GM12892 (cell line): ENCODE measurements around the gene RPS19BP1.

Experiments used
- DNase-seq: peaks from one replicate; pipeline ENCODE4 v3.0.0; 2011; ENCODE audit not compliant: insufficient read length
- FAIRE-seq: peaks from 2 replicates; lab custom pipeline; 2011; peaks lifted over from hg19 to GRCh38; lab: Jason Lieb, UNC
- POLR2A ChIP-seq: IDR thresholded peaks from 2 replicates; pipeline ENCODE4 v1.6.1; 2011; ENCODE audit warnings: low read depth, low read length, control low read depth
- POLR2AphosphoS5 ChIP-seq: IDR thresholded peaks from 2 replicates; pipeline ENCODE4 v1.6.1; 2011; ENCODE audit warnings: low read depth, low read length, control low read depth
- TAF1 ChIP-seq: IDR thresholded peaks from 2 replicates; pipeline ENCODE4 v1.6.1; 2011; ENCODE audit warnings: low read depth, mild to moderate bottlenecking, control low read depth, low read length, borderline replicate concordance

Gene RPS19BP1

GRCh38 chr22:39491696-39492095 is 40.9 kb downstream of the RPS19BP1 start:
- no peak for FAIRE-seq
- no peak for DNase-seq
- no peak for TF ChIP-seq TAF1
- no peak for TF ChIP-seq POLR2A
- no peak for TF ChIP-seq POLR2AphosphoS5

DNA sequence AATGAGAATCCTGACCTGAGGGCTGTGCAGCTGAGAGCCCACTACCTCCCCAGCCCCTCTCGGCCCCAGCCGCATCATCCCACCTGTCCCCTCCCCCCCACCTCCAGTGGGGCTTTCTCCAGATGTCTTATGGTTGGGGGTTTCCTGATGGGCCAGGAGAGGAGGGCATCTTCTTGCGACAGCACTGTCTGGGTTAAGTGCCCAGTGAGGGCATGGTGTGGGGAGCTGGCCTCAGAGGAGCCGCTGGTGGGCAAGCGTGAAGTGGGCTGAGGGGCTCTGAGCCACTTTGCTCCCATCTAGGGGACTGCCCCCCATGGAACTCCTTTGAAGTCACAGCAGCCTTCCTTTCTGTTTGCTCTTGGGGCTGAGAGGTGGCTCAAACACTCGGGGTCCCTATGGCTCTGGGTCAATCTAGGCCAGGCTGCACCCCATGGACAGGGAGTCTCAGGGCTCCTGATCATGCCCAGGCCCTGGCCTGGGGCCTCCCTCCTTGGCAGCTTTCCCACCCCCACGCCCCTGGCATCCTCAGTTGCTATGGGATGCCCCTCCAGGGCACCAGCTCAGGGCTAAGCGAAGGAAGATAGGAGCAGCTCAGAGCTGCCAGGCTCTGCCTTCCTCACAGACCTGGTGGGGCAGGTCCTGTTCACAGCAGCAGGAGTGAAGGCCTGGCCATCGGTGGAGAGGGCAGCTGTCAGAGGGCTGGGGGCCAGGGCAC is 41.4 kb downstream of the RPS19BP1 start:
- TF ChIP-seq TAF1 (no peak), POLR2AphosphoS5 (no peak), POLR2A (no peak)

GRCh38 chr22:39490135-39490798 is 42.3 kb downstream of the RPS19BP1 start:
- DNase-seq (peak; percentile 92), FAIRE-seq (peak; percentile 95)
- no peak for TF ChIP-seq POLR2A
- TF ChIP-seq POLR2AphosphoS5: no peak
- TF ChIP-seq TAF1: no peak

More for the DNA sequence above, 41.4 kb downstream of the RPS19BP1 start:
- FAIRE-seq (no peak), DNase-seq (no peak)

DNA sequence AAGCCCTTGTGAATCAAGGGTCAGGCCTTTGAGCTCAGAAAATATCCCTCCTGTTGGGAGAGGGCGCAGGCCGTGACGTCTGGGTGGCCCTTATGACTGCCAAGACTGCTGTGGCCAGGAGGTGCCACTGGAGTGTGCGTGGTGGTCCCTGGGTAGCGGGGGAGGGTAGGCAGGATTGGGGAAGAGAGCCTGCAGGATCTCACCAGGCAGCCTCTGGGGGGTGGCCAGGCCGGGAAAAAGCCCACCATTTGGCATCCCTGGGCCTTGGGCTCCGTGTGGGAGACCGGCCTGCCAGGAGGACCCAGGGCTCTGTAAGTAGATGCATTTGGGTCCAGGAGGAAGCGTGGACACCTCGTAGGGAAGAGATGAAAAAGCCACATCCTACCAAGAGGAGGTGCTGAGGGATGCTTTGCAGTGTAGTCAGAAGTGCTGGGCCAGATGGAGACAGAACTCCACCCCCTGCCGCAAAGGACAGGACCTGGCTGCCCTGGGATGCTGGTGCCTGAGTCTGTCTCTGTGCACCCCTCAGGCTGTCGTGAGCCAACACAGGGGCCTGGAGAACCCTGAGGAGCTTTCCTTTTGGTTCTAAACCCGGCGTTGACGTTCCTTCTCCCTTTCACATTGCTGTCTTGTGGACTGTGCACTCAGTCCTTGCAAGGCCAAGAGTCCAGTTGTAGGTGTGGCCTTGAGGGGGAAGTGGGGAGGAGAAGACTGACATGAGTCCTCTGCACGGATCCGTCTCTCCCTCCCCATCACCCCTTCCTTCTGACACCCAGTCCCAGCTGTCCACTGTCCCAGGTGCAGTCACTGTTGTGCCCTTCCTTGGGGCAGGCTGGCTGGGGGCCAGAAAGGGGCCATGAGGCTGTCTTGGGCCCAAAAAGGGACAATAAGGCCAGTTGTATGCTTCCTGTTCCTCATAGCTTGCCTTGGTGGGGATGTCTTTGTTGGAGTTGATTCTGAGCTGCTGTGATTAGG is 43.2 kb downstream of the RPS19BP1 start:
- FAIRE-seq: no peak
- TF ChIP-seq POLR2AphosphoS5: no peak
- TF ChIP-seq TAF1: no peak
- TF ChIP-seq POLR2A: no peak

DNA sequence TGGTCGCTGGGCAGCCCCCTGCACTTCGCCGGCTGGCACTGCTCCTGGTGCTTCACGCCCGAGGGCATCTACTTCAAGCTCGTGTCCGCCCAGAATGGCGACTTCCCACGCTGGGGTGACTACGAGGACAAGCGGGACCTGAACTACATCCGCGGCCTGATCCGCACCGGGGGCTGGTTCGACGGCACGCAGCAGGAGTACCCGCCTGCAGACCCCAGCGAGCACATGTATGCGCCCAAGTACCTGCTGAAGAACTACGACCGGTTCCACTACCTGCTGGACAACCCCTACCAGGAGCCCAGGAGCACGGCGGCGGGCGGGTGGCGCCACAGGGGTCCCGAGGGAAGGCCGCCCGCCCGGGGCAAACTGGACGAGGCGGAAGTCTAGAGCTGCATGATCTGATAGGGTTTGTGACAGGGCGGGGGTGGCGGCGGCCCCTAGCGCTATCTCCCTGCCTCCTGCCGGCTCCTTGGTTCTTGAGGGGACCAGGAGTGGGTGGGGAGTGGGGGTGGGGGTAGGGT is 43.9 kb downstream of the RPS19BP1 start:
- DNase-seq: no peak
- TF ChIP-seq TAF1: no peak
- TF ChIP-seq POLR2AphosphoS5: no peak
- TF ChIP-seq POLR2A: no peak
- FAIRE-seq: no peak

More for the DNA sequence above, 43.2 kb downstream of the RPS19BP1 start:
- DNase-seq: no peak

DNA sequence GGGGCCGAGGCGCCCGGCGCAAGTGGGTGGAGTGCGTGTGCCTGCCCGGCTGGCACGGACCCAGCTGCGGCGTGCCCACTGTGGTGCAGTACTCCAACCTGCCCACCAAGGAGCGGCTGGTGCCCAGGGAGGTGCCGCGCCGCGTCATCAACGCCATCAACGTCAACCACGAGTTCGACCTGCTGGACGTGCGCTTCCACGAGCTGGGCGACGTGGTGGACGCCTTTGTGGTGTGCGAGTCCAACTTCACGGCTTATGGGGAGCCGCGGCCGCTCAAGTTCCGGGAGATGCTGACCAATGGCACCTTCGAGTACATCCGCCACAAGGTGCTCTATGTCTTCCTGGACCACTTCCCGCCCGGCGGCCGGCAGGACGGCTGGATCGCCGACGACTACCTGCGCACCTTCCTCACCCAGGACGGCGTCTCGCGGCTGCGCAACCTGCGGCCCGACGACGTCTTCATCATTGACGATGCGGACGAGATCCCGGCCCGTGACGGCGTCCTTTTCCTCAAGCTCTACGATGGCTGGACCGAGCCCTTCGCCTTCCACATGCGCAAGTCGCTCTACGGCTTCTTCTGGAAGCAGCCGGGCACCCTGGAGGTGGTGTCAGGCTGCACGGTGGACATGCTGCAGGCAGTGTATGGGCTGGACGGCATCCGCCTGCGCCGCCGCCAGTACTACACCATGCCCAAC is 44.6 kb downstream of the RPS19BP1 start:
- TF ChIP-seq POLR2AphosphoS5 (no peak), TAF1 (no peak), POLR2A (no peak)
- FAIRE-seq (no peak), DNase-seq (no peak)

DNA sequence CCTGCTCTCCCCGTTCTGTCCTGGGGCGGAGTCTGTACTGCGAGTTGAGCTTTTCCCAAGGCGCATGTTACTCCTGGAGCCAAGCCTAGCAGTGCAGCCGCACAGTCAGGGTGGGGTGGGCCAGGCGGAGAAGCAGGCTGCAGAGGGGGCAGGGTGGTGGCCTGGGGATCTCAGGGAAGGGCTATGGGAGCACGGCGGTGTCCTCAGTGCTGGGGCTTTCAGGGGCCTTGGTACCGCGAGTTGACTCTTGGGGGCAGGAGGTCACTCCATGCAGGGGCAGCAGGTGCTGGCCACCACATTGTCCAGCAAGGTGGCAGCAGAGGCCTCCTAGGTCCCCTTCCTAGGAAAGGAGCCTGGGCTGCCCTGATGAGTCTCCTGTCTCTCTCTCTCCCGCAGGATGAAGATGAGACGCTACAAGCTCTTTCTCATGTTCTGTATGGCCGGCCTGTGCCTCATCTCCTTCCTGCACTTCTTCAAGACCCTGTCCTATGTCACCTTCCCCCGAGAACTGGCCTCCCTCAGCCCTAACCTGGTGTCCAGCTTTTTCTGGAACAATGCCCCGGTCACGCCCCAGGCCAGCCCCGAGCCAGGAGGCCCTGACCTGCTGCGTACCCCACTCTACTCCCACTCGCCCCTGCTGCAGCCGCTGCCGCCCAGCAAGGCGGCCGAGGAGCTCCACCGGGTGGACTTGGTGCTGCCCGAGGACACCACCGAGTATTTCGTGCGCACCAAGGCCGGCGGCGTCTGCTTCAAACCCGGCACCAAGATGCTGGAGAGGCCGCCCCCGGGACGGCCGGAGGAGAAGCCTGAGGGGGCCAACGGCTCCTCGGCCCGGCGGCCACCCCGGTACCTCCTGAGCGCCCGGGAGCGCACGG is 45.4 kb downstream of the RPS19BP1 start:
- FAIRE-seq (no peak), DNase-seq (no peak)
- TF ChIP-seq POLR2AphosphoS5 (no peak), TAF1 (no peak), POLR2A (no peak)

GRCh38 chr22:39482768-39483167 is 49.8 kb downstream of the RPS19BP1 start:
- DNase-seq: no peak
- TF ChIP-seq POLR2A: no peak
- TF ChIP-seq TAF1: no peak
- no peak for TF ChIP-seq POLR2AphosphoS5
- no peak for FAIRE-seq

DNA sequence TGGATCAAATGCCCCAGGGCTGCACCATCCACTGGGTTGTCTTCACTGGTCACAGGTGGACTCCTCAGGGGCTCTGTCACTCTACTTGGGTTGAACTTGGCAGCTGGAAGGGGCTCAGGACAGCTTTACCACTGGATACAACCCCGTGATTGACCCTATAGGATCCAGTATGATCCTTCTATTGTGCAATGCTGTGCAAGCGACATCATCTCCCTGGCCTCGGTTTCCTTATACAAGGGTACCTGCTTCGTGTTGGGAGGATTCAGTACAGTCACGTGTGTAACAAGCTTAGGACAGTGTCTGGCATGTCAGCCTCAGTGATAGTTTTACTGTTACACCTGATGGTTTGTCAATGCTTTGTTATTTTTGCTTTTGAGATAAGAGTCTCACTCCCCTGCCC is 51.0 kb downstream of the RPS19BP1 start:
- no peak for TF ChIP-seq POLR2A
- FAIRE-seq (no peak), DNase-seq (no peak)

DNA sequence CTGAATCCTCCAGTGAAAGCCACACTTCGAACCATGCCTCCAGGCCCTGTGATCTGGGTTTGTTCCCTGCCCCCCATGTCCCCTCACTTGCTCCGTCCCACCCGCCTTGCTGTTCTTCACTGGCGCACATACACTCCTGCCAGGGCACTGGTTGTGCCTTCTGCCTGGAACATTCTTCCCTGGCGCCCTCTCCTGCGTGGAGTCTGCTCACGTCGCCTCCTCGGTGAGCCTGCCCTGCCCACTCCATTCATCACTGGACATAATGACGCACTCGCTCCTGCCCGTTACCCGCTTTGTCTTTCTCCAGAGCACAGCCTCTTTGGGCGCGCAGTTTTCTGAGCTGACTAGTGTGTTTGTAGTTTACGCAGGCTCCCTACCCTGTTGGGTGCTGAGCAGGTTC is 51.5 kb downstream of the RPS19BP1 start:
- no peak for FAIRE-seq
- no peak for TF ChIP-seq POLR2A
- DNase-seq: no peak

DNA sequence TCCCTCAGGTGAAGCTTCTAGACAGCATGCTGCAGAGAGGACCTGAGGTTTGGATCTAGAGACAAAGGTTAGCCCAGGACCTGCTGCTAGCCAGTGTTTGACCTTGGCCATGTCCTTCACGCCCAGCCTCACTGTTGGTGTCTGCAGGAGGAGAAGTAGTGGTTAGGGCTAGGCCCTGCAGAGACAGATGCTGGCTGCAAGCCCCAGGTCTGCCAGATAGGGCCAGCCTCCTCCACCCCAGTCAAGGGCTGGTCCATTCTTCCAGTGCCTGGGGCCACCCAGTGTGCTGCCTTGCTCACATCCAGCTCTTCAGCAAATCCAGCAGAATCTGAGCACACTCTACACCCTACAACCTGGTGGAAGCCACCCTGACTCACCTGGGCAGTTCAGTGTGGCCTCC is 52.0 kb downstream of the RPS19BP1 start:
- FAIRE-seq (no peak), DNase-seq (no peak)
- TF ChIP-seq POLR2A (no peak), TAF1 (no peak), POLR2AphosphoS5 (no peak)

GRCh38 chr22:39479254-39479653 is 53.3 kb downstream of the RPS19BP1 start:
- no peak for DNase-seq
- TF ChIP-seq POLR2A (no peak), POLR2AphosphoS5 (no peak), TAF1 (no peak)
- FAIRE-seq: no peak
